H1 (cell line): Measurements from ENCODE around the gene PLD2. TPM values are rescaled to one million over a fixed set of nuclear protein-coding genes. Genes with fewer than 3 reads are reported as not detected.

Experiments
- CTCF ChIA-PET: fragments of 300-600 bp; sonication (Branson Sonifier 250); formaldehyde crosslinking; loops from one replicate; lab custom pipeline; 2021; ENCODE audit not compliant: partially characterized antibody; lab: Charles Lee
- POLR2A ChIA-PET: fragments of 300-600 bp; sonication (Branson Sonifier 250); formaldehyde crosslinking; loops from one replicate; lab custom pipeline; 2021; ENCODE audit warnings: inconsistent platforms; ENCODE audit not compliant: partially characterized antibody; lab: Charles Lee
- DNase-seq, 2 experiments: peaks; one replicate each; pipeline versions ENCODE4 v3.0.0 to v3.0.0-alpha.2; 2010 to 2022; ENCODE audit warnings: low spot score in 2 of 2, low read depth in 1 of 2, mixed read lengths in 1 of 2
- FAIRE-seq: peaks from 2 replicates; lab custom pipeline; 2011; peaks lifted over from hg19 to GRCh38; lab: Jason Lieb, UNC
- H2AFZ ChIP-seq: 2 replicates; pipeline ENCODE4 v1.8.1; 2012; ENCODE audit warnings: low read length, inconsistent platforms
- H2AK5ac ChIP-seq: 2 replicates; pipeline ENCODE4 v1.6.1; 2013; ENCODE audit warnings: low read depth, low read length
- H2BK120ac ChIP-seq: replicated peaks from 2 replicates; pipeline ENCODE3; 2013; ENCODE audit warnings: low read depth, low read length, inconsistent platforms
- H2BK12ac ChIP-seq: 2 replicates; pipeline ENCODE4 v1.6.1; 2013; ENCODE audit warnings: low read depth, low read length
- H2BK15ac ChIP-seq: 2 replicates; pipeline ENCODE4 v1.6.1; 2013; ENCODE audit warnings: low read length
- H2BK20ac ChIP-seq: 2 replicates; pipeline ENCODE4 v1.6.1; 2013; ENCODE audit warnings: low read length
- H2BK5ac ChIP-seq: 2 replicates; pipeline ENCODE4 v1.6.1; 2013; ENCODE audit warnings: low read depth, low read length
- H3K14ac ChIP-seq: 2 replicates; pipeline ENCODE4 v1.6.1; 2013; ENCODE audit warnings: inconsistent platforms; ENCODE audit not compliant: insufficient read length
- H3K18ac ChIP-seq: 2 replicates; pipeline ENCODE4 v1.6.1; 2013; ENCODE audit warnings: low read length; ENCODE audit errors: extremely low read depth
- H3K23ac ChIP-seq: 2 replicates; pipeline ENCODE4 v1.6.1; 2013; ENCODE audit warnings: inconsistent platforms; ENCODE audit not compliant: insufficient read length
- H3K23me2 ChIP-seq: 2 replicates; pipeline ENCODE4 v1.6.1; 2013; ENCODE audit warnings: low read depth, low read length
- H3K27ac ChIP-seq: 2 replicates; pipeline ENCODE4 v1.6.1; 2011; ENCODE audit warnings: low read depth, low read length, inconsistent platforms
- H3K27me3 ChIP-seq, 4 experiments: replicated peaks in 1 of 4; 1 replicate in 1 of 4; 2 replicates in 3 of 4; pipeline versions ENCODE4 v1.6.1 to v1.8.1; 2011 to 2013; ENCODE audit warnings: low read length in 3 of 4, mild to moderate bottlenecking in 3 of 4, inconsistent platforms in 2 of 4, mixed read lengths in 2 of 4, moderate library complexity in 1 of 4; ENCODE audit not compliant: control insufficient read depth in 3 of 4, insufficient read depth in 3 of 4; ENCODE audit errors: extremely low read depth in 1 of 4
- H3K36me3 ChIP-seq, 4 experiments: 2 replicates each; pipeline versions ENCODE4 v1.6.1 to v1.8.1; 2011 to 2013; ENCODE audit warnings: mild to moderate bottlenecking in 4 of 4, low read length in 3 of 4, moderate library complexity in 2 of 4, control low read depth in 1 of 4, inconsistent platforms in 1 of 4; ENCODE audit not compliant: insufficient read depth in 4 of 4, control insufficient read depth in 2 of 4
- H3K4ac ChIP-seq: replicated peaks from 2 replicates; pipeline ENCODE3; 2013; ENCODE audit warnings: low read length, low read depth, mixed read lengths, inconsistent platforms; ENCODE audit not compliant: insufficient read length
- H3K4me1 ChIP-seq, 4 experiments: replicated peaks in 1 of 4; 1 replicate in 1 of 4; 2 replicates in 3 of 4; pipeline versions ENCODE4 v1.6.1 to v1.8.1; 2011 to 2013; ENCODE audit warnings: low read length in 3 of 4, inconsistent platforms in 2 of 4, mixed read lengths in 1 of 4; ENCODE audit not compliant: insufficient read depth in 4 of 4, control insufficient read depth in 3 of 4
- H3K4me2 ChIP-seq, 2 experiments: 2 replicates each; pipeline versions ENCODE4 v1.6.1 to v1.8.1; 2011 to 2013; ENCODE audit warnings: low read depth in 2 of 2, low read length in 2 of 2, control low read depth in 1 of 2, inconsistent platforms in 1 of 2, mild to moderate bottlenecking in 1 of 2; ENCODE audit not compliant: insufficient read depth in 1 of 2
- H3K4me3 ChIP-seq, 4 experiments: fragments of 200-600, 300-600 bp in 1 of 4; sonication (generic), shearing (Covaris generic), sonication (Bioruptor Twin) in 1 of 4; 2 replicates each; pipeline versions ENCODE4 v1.5.1 to v1.8.1; 2011 to 2016; ENCODE audit warnings: low read length in 4 of 4, low read depth in 3 of 4, control low read depth in 2 of 4, inconsistent platforms in 2 of 4, mild to moderate bottlenecking in 2 of 4, mixed read lengths in 1 of 4, moderate library complexity in 1 of 4; ENCODE audit not compliant: insufficient read depth in 2 of 4; ENCODE audit errors: extremely low read depth in 1 of 4
- H3K56ac ChIP-seq: replicated peaks from 2 replicates; pipeline ENCODE3; 2013; ENCODE audit warnings: low read depth, mild to moderate bottlenecking, mixed read lengths, low read length, inconsistent platforms; ENCODE audit not compliant: insufficient read length
- H3K79me1 ChIP-seq: 2 replicates; pipeline ENCODE4 v1.6.1; 2013; ENCODE audit warnings: low read depth, low read length, control low read depth
- H3K79me2 ChIP-seq, 2 experiments: 2 replicates each; pipeline versions ENCODE4 v1.6.1 to v1.8.1; 2012 to 2013; ENCODE audit warnings: low read length in 2 of 2, mild to moderate bottlenecking in 2 of 2, inconsistent platforms in 1 of 2; ENCODE audit not compliant: insufficient read depth in 2 of 2, control insufficient read depth in 1 of 2
- H3K9ac ChIP-seq, 4 experiments: replicated peaks in 1 of 4; 1 replicate in 1 of 4; 2 replicates in 3 of 4; pipeline versions ENCODE4 v1.6.1 to v1.8.1; 2011 to 2013; ENCODE audit warnings: low read depth in 3 of 4, low read length in 3 of 4, control low read depth in 2 of 4, mild to moderate bottlenecking in 2 of 4, moderate library complexity in 2 of 4, inconsistent platforms in 1 of 4; ENCODE audit errors: extremely low read depth in 1 of 4
- H3K9me3 ChIP-seq, 2 experiments: 2 replicates each; pipeline versions ENCODE4 v1.6.1 to v1.8.1; 2012 to 2013; ENCODE audit warnings: mild to moderate bottlenecking in 2 of 2, moderate library complexity in 2 of 2, control low read depth in 1 of 2, inconsistent platforms in 1 of 2, low read depth in 1 of 2, low read length in 1 of 2, mixed read lengths in 1 of 2; ENCODE audit not compliant: insufficient read depth in 2 of 2
- H4K20me1 ChIP-seq, 2 experiments: replicated peaks in 1 of 2; 2 replicates each; pipeline versions ENCODE3 to v1.8.1; 2011 to 2013; ENCODE audit warnings: inconsistent platforms in 2 of 2, low read length in 2 of 2, mild to moderate bottlenecking in 1 of 2; ENCODE audit not compliant: insufficient read depth in 2 of 2, control insufficient read depth in 1 of 2
- H4K5ac ChIP-seq: 2 replicates; pipeline ENCODE4 v1.6.1; 2013; ENCODE audit warnings: low read length, low read depth, mixed read lengths, inconsistent platforms; ENCODE audit not compliant: insufficient read length
- H4K8ac ChIP-seq: 2 replicates; pipeline ENCODE4 v1.8.0; 2013; ENCODE audit warnings: mild to moderate bottlenecking, moderate library complexity, low read length, inconsistent platforms; ENCODE audit not compliant: insufficient read depth; ENCODE audit errors: extremely low read depth
- H4K91ac ChIP-seq: replicated peaks from 2 replicates; pipeline ENCODE3; 2013; ENCODE audit warnings: low read length, mixed read lengths, inconsistent platforms; ENCODE audit not compliant: insufficient read length
- ASH2L ChIP-seq: fragments of 200-600, 300-600 bp; sonication (generic); IDR thresholded peaks from one replicate; pipeline ENCODE4 v1.7.1; 2017; ENCODE audit warnings: low read length
- BCL11A ChIP-seq, 2 experiments: IDR thresholded peaks; one replicate each; pipeline ENCODE4 v1.6.1; 2011; ENCODE audit warnings: low read depth in 2 of 2, low read length in 2 of 2, mild to moderate bottlenecking in 2 of 2
- BRCA1 ChIP-seq: IDR thresholded peaks from 2 replicates; pipeline ENCODE4 v1.6.1; 2012; ENCODE audit warnings: low read depth, low read length, improper control_type of control experiment
- EZH2 ChIP-seq: fragments of 200-600 bp; sonication (generic); IDR thresholded peaks from 2 replicates; pipeline ENCODE4 v1.7.1; 2012; ENCODE audit warnings: low read depth, mild to moderate bottlenecking, moderate library complexity, low read length, inconsistent platforms; ENCODE audit not compliant: severe bottlenecking
- HDAC2 ChIP-seq, 2 experiments: fragments of 300-600 bp in 1 of 2; sonication (generic) in 1 of 2; IDR thresholded peaks; 2 replicates each; pipeline ENCODE4 v1.6.1; 2011 to 2012; ENCODE audit warnings: low read depth in 2 of 2, low read length in 2 of 2, mild to moderate bottlenecking in 2 of 2, moderate library complexity in 2 of 2, borderline replicate concordance in 1 of 2, inconsistent platforms in 1 of 2
- KDM4A ChIP-seq: IDR thresholded peaks from one replicate; pipeline ENCODE4 v1.7.1; 2012; ENCODE audit warnings: low read depth, mild to moderate bottlenecking, moderate library complexity, low read length, inconsistent platforms; ENCODE audit not compliant: severe bottlenecking
- NANOG ChIP-seq: IDR thresholded peaks from 2 replicates; pipeline ENCODE4 v1.6.1; 2011; ENCODE audit warnings: low read length, low read depth, mild to moderate bottlenecking, inconsistent platforms; ENCODE audit not compliant: insufficient read depth, poor library complexity, severe bottlenecking
- POLR2A ChIP-seq, 2 experiments: IDR thresholded peaks; 1 replicate in 1 of 2; 2 replicates in 1 of 2; pipeline ENCODE4 v1.6.1; 2011; ENCODE audit warnings: low read depth in 2 of 2, low read length in 2 of 2, mild to moderate bottlenecking in 2 of 2; ENCODE audit errors: control extremely low read depth in 1 of 2
- SAP30 ChIP-seq: fragments of 300-600 bp; sonication (generic); IDR thresholded peaks from 2 replicates; pipeline ENCODE4 v1.7.1; 2012; ENCODE audit warnings: low read length, moderate library complexity, mild to moderate bottlenecking, inconsistent platforms; ENCODE audit not compliant: insufficient read depth, insufficient replicate concordance
- SP1 ChIP-seq: IDR thresholded peaks from 2 replicates; pipeline ENCODE4 v1.6.1; 2011; ENCODE audit warnings: low read depth, low read length
- SP2 ChIP-seq: IDR thresholded peaks from 2 replicates; pipeline ENCODE4 v1.6.1; 2012; ENCODE audit warnings: mild to moderate bottlenecking, low read length, inconsistent platforms
- SP4 ChIP-seq: IDR thresholded peaks from 2 replicates; pipeline ENCODE4 v1.6.1; 2012; ENCODE audit warnings: low read length, inconsistent platforms
- TCF12 ChIP-seq: IDR thresholded peaks from 2 replicates; pipeline ENCODE4 v1.6.1; 2011; ENCODE audit warnings: low read depth, mild to moderate bottlenecking, low read length
- TEAD4 ChIP-seq: IDR thresholded peaks from 2 replicates; pipeline ENCODE4 v1.6.1; 2012; ENCODE audit warnings: low read depth, low read length, inconsistent platforms, mixed read lengths
- WGBS, 2 experiments: shearing (Covaris generic) in 1 of 2; methylation state at CpG; one replicate each; pipeline versions ENCODE4 v1.1.6 to v1.1.7; 2013 to 2015; ENCODE audit warnings: low lambda C conversion rate in 2 of 2, mixed read lengths in 2 of 2, inconsistent platforms in 1 of 2, low coverage in 1 of 2, missing lambda C conversion rate in 1 of 2; ENCODE audit not compliant: insufficient replicate concordance in 2 of 2, insufficient coverage in 1 of 2, insufficient read length in 1 of 2; ENCODE audit errors: extremely low coverage in 1 of 2, missing lambda C conversion rate in 1 of 2; 5-methylcytosine and 5-hydroxymethylcytosine counted together
- polyA plus RNA-seq, 7 experiments: library from polyadenylated mRNA; depleted of rRNA in 3 of 7; stranded (reverse) in 5 of 7; unstranded in 2 of 7; fragments of >200 nt in 5 of 7; fragments of 200-250 nt in 2 of 7; gene quantifications; 1 replicate in 5 of 7; 2 replicates in 1 of 7; 4 replicates in 1 of 7; pipeline versions ENCODE4 v1.2.1 to v1.2.3, GENCODE V29; 2011 to 2013; ENCODE audit warnings: missing spikeins in 2 of 7, mixed read lengths in 2 of 7
- total RNA-seq: library from RNA; stranded (reverse); fragmentation: NEBNext Ultra II Directional; extraction: Animal tissue kit (Norgen Biotek cat#: 25700); gene quantifications from 2 replicates; pipeline ENCODE4 v1.2.1, GENCODE V29; 2021

PLD2 gene
- total and polyA plus RNA-seq, 2 of the 8 experiments (the other 6 are each of a cell fraction or from before 2014, with no cell fraction given): 44.3 to 48.4 TPM

GRCh38 chr17:4860651-4861050 lies 53.7 kb downstream of the PLD2 start:
- DNase-seq: no peak
- H3K79me2 ChIP-seq: peaks cover 0 to 26% of the 10 kb centered on the region in 2 experiments; a peak in 2 of 4 replicates
- WGBS, 2 experiments: 80% methylated on average over 9 of the region's 9 CpGs; no CpG with 5 or more reads in 1 of the 2 experiments
- no peak overlapping the region for H2BK20ac ChIP-seq
- H2AFZ ChIP-seq: no peak overlapping the region
- peak overlapping the region in 1 of 4 experiments; percentile 42; a peak in 1 of 8 replicates for H3K4me3 ChIP-seq
- no peak overlapping the region for H3K14ac ChIP-seq
- no peaks in the 10 kb centered on the region for H3K27me3 ChIP-seq
- H3K27ac ChIP-seq: no peak overlapping the region
- POLR2A ChIA-PET: interaction anchor here (0.8 to 2.7 kb wide), 9 partner anchors 12 to 157 kb away, joined by 3 to 10 read pairs (median 4); partner anchors contain the start of gene PELP1
- peak overlapping the region; percentile 27 for H2BK12ac ChIP-seq
- H3K56ac ChIP-seq: no peak overlapping the region
- H3K9me3 ChIP-seq: no peaks in the 10 kb centered on the region
- 0 out of 2 replicates have a peak overlapping the region, but pooled peaks have one; percentile 17 for H3K18ac ChIP-seq
- 0 out of 2 replicates have a peak overlapping the region, but pooled peaks have one; percentile 4 for H2BK5ac ChIP-seq
- peaks cover 20 to 36% (median 28%) of the 10 kb centered on the region in 4 experiments for H3K4me1 ChIP-seq
- peaks cover 7% of the 10 kb centered on the region for H3K79me1 ChIP-seq
- H2AK5ac ChIP-seq: peak overlapping the region; percentile 69; the same call in 1 of the 2 replicates
- no peak for FAIRE-seq
- no peak overlapping the region for H4K5ac ChIP-seq
- H3K9ac ChIP-seq: peak overlapping the region in 1 of 4 experiments; percentile 14; a peak in 1 of 7 replicates
- CTCF ChIA-PET: interaction anchor here (0.6 to 5.5 kb wide), 8 partner anchors 10 to 45 kb away, joined by 3 to 34 read pairs (median 4); no protein-coding TSS in a partner anchor
- peaks cover 0 to 1% of the 10 kb centered on the region in 2 experiments for H4K20me1 ChIP-seq
- H4K8ac ChIP-seq: no peak overlapping the region
- H3K23ac ChIP-seq: no peak overlapping the region
- H2BK15ac ChIP-seq: peak overlapping the region; percentile 0; the same call in 1 of the 2 replicates
- peak overlapping the region; percentile 54 to 67; a peak in 2 of 4 replicates for H3K4me2 ChIP-seq
- peak overlapping the region; percentile 7 for H2BK120ac ChIP-seq
- no peaks in the 10 kb centered on the region for H3K23me2 ChIP-seq
- H4K91ac ChIP-seq: peak overlapping the region; percentile 13
- peak overlapping the region; percentile 10 for H3K4ac ChIP-seq
- no peaks in the 10 kb centered on the region for H3K36me3 ChIP-seq
- TF ChIP-seq SP2 (no peak), TEAD4 (no peak), POLR2A (IDR thresholded peaks at IDR 0.05; ENCODE audit: control extremely low read depth in 1 of 2, low read depth in 2 of 2, low read length in 2 of 2) (no peak), HDAC2 (IDR thresholded peaks at IDR 0.05; ENCODE audit: borderline replicate concordance in 1 of 2, low read depth in 2 of 2, low read length in 2 of 2) (no peak), EZH2 (no peak), BRCA1 (no peak), SAP30 (no peak), SP4 (no peak), ASH2L (no peak), BCL11A (IDR thresholded peaks at IDR 0.05; ENCODE audit: low read depth in 2 of 2, low read length in 2 of 2) (no peak), TCF12 (no peak), SP1 (no peak), NANOG (no peak), KDM4A (no peak)
